Colonic mucosa (tissue), 4 donors: Measurements from ENCODE around the gene CEP85L. TPM values are rescaled to one million over a fixed set of nuclear protein-coding genes. Genes with fewer than 3 reads are reported as not detected.

Experiments used
- DNase-seq: peaks from one replicate; pipeline ENCODE4 v3.0.0-alpha.2; 2020
- H3K27ac ChIP-seq: fragments of 200-600 bp; one replicate; pipeline ENCODE4 v1.8.0; 2021
- H3K27me3 ChIP-seq: fragments of 200-600 bp; one replicate; pipeline ENCODE4 v1.8.0; 2021
- H3K36me3 ChIP-seq: fragments of 200-600 bp; one replicate; pipeline ENCODE4 v1.8.0; 2021
- H3K4me1 ChIP-seq: fragments of 200-600 bp; one replicate; pipeline ENCODE4 v1.8.0; 2021; ENCODE audit warnings: mild to moderate bottlenecking
- H3K4me3 ChIP-seq: fragments of 200-600 bp; one replicate; pipeline ENCODE4 v1.8.0; 2021
- H3K9ac ChIP-seq, 2 donors: one replicate each; pipeline ENCODE4 v1.7.0; 2013; ENCODE audit warnings: control low read depth in 2 of 2, low read depth in 2 of 2, low read length in 2 of 2
- H3K9me3 ChIP-seq: fragments of 200-600 bp; one replicate; pipeline ENCODE4 v1.8.0; 2021
- intact Hi-C: fragments of 100-400 bp; cut with DNase I; formaldehyde crosslinking; loops from one replicate; pipeline ENCODE4 v1.14.1; 2022
- total RNA-seq, 2 donors: library from RNA; stranded (reverse); fragmentation: NEBNext Ultra II Directional in 1 of 2; extraction: Animal tissue kit (Norgen Biotek cat#: 25700) in 1 of 2; gene quantifications; one replicate each; pipeline ENCODE4 v1.2.1, GENCODE V29; 2021
- TF ChIP-seq, protein P1 (sequence below): fragments of 200-600 bp; IDR thresholded peaks from one replicate; pipeline ENCODE4 v1.8.0; 2022; ENCODE audit warnings: antibody characterized with exemption, mild to moderate bottlenecking
- donor health status: healthy.
- donor health status: DM: no; HTN: no; CAD: no.
- donor health status: DM: no; HTN: no; CAD: no.

CEP85L gene
- total RNA-seq, 2 donors from 2014 or later, result 2.9 to 3.2 TPM

DNA sequence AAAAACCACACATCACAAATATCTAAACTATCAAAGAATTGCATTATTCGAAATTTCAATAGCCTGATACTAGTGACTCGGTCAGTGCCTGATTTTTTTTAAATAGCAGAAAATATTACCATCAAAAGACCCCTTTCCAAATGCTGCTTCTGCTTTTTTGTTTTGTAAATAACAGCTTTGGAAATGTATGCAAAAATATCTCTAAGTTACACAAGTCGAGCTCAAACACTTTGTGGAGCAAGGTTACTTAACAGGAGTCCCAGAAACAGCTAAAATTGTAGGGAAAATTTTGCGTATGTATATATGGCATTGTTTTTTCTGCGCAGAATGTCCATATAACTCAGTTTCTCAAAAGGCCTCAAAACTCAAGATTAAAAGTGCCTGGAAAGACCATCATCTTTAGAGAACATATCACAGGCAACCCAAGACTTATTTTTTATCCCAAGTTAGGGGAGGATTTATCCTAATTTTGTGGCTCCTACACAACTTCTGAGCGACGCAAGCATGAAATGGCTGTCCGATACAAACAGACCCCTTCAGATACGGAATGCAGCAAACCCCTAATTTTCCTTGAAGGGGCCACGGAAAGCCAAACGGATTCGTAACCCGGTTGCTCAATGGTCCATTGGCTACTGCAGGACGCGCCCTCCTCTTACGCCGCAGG lies 1.3 kb downstream of the CEP85L start:
- Histone ChIP-seq H3K4me3 (peak overlapping the region; percentile 87), H3K9ac (peak overlapping the region; percentile 66 to 98), H3K36me3 (no peaks in the 10 kb centered on the region), H3K27me3 (no peaks in the 10 kb centered on the region), H3K4me1 (no peaks in the 10 kb centered on the region), H3K9me3 (no peaks in the 10 kb centered on the region), H3K27ac (peak overlapping the region; percentile 95)
- no peak for DNase-seq
- intact Hi-C loops, result no loop called here
- TF ChIP-seq, protein P1, sequence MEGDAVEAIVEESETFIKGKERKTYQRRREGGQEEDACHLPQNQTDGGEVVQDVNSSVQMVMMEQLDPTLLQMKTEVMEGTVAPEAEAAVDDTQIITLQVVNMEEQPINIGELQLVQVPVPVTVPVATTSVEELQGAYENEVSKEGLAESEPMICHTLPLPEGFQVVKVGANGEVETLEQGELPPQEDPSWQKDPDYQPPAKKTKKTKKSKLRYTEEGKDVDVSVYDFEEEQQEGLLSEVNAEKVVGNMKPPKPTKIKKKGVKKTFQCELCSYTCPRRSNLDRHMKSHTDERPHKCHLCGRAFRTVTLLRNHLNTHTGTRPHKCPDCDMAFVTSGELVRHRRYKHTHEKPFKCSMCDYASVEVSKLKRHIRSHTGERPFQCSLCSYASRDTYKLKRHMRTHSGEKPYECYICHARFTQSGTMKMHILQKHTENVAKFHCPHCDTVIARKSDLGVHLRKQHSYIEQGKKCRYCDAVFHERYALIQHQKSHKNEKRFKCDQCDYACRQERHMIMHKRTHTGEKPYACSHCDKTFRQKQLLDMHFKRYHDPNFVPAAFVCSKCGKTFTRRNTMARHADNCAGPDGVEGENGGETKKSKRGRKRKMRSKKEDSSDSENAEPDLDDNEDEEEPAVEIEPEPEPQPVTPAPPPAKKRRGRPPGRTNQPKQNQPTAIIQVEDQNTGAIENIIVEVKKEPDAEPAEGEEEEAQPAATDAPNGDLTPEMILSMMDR, result no peak

DNA sequence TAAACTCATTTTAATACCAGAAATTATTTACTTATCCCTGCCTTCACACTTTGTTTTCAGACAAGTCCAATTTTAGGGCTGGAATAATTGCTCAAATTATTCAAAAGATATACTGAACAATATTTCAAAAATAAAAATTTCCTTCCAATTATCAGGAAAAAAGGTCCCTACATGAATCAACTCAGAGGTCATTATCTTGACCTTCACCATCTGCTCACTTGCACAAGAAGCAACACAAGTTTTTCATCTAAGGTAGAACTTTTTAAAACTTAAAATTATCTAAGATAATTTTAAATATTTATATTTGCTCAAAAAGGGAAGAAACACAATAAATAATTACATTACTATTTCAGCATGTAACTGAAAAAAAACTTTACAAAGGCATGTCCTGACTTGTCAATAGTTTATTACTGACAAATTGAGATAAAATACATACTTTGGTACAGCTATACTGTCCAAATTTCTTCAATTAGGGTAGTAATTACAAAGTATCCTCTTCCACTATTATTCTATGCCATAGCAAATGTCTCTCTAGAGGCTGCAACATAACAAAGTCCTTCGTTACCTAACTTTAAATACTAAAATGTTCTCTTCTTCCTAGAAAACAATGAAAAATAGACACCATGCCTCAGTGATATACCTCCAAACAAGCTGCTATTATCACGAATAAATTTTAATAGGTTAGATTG lies 2.4 kb downstream of the CEP85L start:
- no peaks in the 10 kb centered on the region for H3K36me3 ChIP-seq
- intact Hi-C loops, result no loop called here
- no peaks in the 10 kb centered on the region for H3K27me3 ChIP-seq
- TF ChIP-seq, protein P1, result no peak
- no peak for DNase-seq
- no peak overlapping the region for H3K27ac ChIP-seq
- H3K4me1 ChIP-seq, result no peaks in the 10 kb centered on the region
- H3K9me3 ChIP-seq, result no peaks in the 10 kb centered on the region
- no peak overlapping the region for H3K9ac ChIP-seq
- no peak overlapping the region for H3K4me3 ChIP-seq

DNA sequence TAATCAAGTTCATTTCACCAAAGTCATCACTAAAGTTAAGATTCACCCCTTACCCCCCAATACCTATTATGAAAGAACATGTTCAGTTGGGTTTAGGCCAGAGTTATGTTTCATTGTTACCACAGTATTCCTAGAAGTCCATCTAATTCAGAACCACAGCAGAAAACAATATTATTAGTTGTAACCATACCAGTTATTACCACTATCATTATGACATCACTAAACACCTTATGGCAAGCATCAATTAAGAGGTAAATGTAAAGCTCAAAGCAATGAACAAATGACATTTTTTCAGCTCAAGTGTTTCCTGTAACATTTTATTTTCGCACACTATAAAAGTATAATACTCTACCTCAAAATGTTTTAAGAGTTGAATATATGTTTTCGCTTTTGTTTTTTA lies 4.4 kb downstream of the CEP85L start:
- H3K27me3 ChIP-seq, result no peaks in the 10 kb centered on the region
- no peak overlapping the region for H3K9ac ChIP-seq
- H3K4me3 ChIP-seq, result no peak overlapping the region
- intact Hi-C loops, result no loop called here
- H3K36me3 ChIP-seq, result no peaks in the 10 kb centered on the region
- no peaks in the 10 kb centered on the region for H3K9me3 ChIP-seq
- no peaks in the 10 kb centered on the region for H3K4me1 ChIP-seq
- no peak for DNase-seq
- TF ChIP-seq, protein P1, result no peak
- no peak overlapping the region for H3K27ac ChIP-seq

DNA sequence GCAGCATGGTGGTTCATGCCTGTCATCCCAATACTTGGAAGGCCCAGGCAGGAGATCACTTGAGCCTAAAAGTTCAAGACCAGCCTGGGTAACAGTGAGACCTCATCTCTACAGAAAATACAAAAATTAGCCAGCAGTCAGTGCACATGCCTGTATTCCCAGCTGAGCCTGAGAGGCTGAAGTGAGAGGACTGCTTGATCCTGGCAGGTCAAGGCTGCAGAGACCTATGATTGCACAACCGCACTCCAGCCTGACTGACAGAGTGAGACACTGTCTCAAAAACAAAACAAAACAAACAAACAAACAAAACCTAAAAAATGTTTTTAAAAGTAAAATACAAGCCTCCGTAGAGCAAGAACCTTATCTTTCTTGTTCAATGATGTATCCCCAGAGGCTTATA lies 6.0 kb downstream of the CEP85L start:
- DNase-seq, result no peak
- Histone ChIP-seq H3K27me3 (no peaks in the 10 kb centered on the region), H3K9me3 (no peaks in the 10 kb centered on the region), H3K9ac (no peak overlapping the region), H3K4me1 (no peaks in the 10 kb centered on the region), H3K4me3 (no peak overlapping the region), H3K27ac (no peak overlapping the region), H3K36me3 (no peaks in the 10 kb centered on the region)
- intact Hi-C loops, result no loop called here
- TF ChIP-seq, protein P1, result no peak

DNA sequence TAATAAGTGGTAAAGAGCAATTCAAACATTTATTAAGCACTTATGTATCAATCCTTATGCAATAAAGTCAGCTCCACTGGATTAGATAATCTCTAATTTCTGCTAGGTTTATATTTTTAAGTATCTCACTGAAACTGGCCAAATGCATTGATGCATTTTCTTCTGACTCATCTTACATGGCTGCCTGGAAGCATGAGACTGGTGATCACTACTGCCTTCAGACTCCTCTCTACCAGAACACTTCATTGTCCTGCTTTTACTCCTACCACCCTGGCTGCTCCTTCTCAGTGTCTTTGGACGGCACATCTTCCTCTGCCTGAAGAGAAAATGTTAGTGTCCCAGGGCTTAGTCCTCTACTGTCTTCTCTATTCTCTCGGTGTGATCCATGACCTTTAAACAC lies 7.4 kb downstream of the CEP85L start:
- no peak overlapping the region for H3K9ac ChIP-seq
- intact Hi-C loops, result no loop called here
- H3K9me3 ChIP-seq, result no peaks in the 10 kb centered on the region
- TF ChIP-seq, protein P1, result no peak
- no peak overlapping the region for H3K4me3 ChIP-seq
- no peak overlapping the region for H3K27ac ChIP-seq
- no peaks in the 10 kb centered on the region for H3K27me3 ChIP-seq
- H3K4me1 ChIP-seq, result no peaks in the 10 kb centered on the region
- no peak for DNase-seq
- H3K36me3 ChIP-seq, result no peaks in the 10 kb centered on the region
